Measurements from ENCODE around the gene RUFY2. TPM values are rescaled to one million over a fixed set of nuclear protein-coding genes. Genes with fewer than 3 reads are reported as not detected.

RUFY2 gene
- total RNA-seq, 4 donors from 2014 or later = 26.9 to 37.7 (median 32.8) TPM

DNA sequence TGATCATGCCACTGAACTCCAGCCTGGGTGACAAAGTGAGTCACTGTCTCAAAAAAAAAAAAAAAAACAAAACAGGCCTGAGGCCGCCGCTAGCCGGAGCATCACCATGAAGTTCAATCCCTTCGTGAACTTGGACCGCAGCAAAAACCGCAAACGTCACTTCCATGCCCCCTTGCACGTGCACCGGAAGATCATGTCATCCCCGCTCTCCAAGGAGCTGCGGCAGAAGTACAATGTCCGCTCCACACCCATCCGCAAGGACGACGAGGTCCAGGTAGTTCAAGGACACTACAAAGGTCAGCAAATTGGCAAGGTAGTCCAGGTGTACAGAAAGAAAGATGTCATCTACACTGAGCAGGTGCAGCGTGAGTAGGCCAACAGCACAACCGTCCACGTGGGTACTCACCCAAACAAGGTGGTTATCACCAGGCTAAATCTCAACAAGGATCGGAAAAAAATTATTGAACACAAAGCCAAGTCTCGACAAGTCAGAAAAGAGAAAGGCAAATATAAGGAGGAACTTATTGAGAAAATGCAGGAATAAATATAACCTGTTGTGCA, 17.5 kb upstream of the RUFY2 start:
- TF ChIP-seq, protein P1, sequence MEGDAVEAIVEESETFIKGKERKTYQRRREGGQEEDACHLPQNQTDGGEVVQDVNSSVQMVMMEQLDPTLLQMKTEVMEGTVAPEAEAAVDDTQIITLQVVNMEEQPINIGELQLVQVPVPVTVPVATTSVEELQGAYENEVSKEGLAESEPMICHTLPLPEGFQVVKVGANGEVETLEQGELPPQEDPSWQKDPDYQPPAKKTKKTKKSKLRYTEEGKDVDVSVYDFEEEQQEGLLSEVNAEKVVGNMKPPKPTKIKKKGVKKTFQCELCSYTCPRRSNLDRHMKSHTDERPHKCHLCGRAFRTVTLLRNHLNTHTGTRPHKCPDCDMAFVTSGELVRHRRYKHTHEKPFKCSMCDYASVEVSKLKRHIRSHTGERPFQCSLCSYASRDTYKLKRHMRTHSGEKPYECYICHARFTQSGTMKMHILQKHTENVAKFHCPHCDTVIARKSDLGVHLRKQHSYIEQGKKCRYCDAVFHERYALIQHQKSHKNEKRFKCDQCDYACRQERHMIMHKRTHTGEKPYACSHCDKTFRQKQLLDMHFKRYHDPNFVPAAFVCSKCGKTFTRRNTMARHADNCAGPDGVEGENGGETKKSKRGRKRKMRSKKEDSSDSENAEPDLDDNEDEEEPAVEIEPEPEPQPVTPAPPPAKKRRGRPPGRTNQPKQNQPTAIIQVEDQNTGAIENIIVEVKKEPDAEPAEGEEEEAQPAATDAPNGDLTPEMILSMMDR (IDR thresholded peaks at IDR 0.05; ENCODE audit: low read depth) = no peak

- TF ChIP-seq, protein P1 (IDR thresholded peaks at IDR 0.05; ENCODE audit: low read depth) = no peak
These were observed 16.4 kb upstream of the RUFY2 start for GRCh38 chr10:68423522-68423921.

DNA sequence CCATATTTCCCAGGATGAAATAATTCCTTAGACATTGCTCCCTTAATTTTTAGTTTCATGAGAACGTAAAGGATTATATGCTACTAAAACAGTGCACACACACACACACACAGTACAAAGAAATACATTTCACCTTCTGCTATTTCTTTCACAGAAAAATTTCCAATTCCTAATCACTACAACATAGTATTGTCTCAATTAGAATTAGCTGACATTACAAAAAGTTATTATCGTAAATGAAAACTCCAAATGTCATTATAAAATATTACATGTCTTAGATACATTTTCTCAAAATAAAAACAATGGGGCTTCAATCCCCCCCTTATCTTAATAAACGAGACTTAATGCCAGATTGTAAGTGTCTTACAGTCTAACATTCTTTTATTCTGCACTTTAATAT, 12.3 kb upstream of the RUFY2 start:
- TF ChIP-seq, protein P1 (IDR thresholded peaks at IDR 0.05; ENCODE audit: low read depth) = no peak

- TF ChIP-seq, protein P1 (IDR thresholded peaks at IDR 0.05; ENCODE audit: low read depth) = no peak
These were observed 1.9 kb upstream of the RUFY2 start for GRCh38 chr10:68408898-68409518.

DNA sequence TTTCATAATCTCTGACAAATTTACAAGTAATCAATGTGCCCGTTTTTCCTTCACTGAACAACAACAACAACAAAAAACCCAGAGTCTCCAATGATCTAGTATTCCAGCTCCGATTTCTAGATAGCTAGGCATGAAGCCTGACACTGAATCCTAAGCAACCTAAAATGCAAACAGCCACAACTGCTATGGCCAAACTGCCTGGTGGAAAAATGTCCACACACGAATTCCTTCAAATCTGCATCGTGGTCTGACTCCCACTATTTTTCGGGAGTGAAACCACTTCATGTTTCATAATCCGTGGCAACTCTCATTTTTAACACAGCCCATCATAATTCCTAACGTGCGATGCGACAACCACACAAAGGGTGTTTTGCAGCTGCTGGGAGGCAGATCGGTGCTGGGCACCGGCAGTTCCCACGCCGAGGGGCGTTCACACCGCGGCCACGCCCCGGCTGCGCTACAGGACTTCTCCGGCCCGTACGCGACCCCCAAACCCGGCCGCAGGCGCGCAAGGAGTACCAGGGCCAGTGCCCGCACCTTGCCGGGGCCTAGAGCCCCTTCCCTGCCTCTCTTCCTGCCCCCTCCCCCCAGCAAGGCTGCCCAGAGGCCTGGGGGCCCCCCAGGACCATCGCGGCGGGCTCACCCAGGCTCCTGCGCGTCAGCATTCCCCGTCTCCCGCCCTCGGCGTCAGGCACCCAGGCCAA, 814 bp downstream of the RUFY2 start:
- TF ChIP-seq, protein P1 (IDR thresholded peaks at IDR 0.05; ENCODE audit: low read depth) = no peak

- TF ChIP-seq, protein P1 (IDR thresholded peaks at IDR 0.05; ENCODE audit: low read depth) = no peak
These were observed 3.4 kb downstream of the RUFY2 start for GRCh38 chr10:68403701-68404100.

DNA sequence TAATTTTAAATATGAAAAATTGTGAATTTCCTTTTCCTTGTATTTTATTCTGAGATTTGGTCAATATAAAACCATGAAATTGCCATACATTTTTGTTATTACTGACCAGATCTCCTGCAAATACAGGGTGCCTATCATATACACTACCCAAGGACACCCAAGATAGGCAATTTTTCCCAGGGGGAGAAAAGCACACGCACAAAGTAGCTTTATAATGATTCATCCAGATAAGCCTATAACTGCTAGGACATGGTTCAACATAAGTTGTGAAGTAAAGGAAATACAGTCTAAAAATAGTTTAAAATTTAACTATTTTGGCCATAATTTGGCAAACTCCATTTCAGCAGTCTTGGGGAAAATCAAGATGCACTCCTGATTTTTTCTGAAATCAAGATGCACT, 4.8 kb downstream of the RUFY2 start:
- TF ChIP-seq, protein P1 (IDR thresholded peaks at IDR 0.05; ENCODE audit: low read depth) = no peak
